MM.1S (cell line): ENCODE measurements around the gene OPTN.

Experiments used
- DNase-seq: peaks from one replicate; pipeline ENCODE4 v3.0.0-alpha.2; 2015
- H2AFZ ChIP-seq: fragments of 300-600 bp; sonication (generic); 2 replicates; pipeline ENCODE4 v1.6.0; 2016; ENCODE audit warnings: antibody characterized with exemption, low read length
- H3F3A ChIP-seq: fragments of 300-600 bp; sonication (generic); 2 replicates; pipeline ENCODE4 v1.6.1; 2016; ENCODE audit warnings: mild to moderate bottlenecking, antibody characterized with exemption, low read length, moderate library complexity, mixed read lengths; ENCODE audit not compliant: insufficient read depth
- H3K27ac ChIP-seq: fragments of 300-600 bp; sonication (generic); 2 replicates; pipeline ENCODE4 v1.5.1; 2016; ENCODE audit warnings: mild to moderate bottlenecking, low read length
- H3K27me3 ChIP-seq: fragments of 300-600 bp; sonication (generic); replicated peaks from 2 replicates; pipeline ENCODE4 v1.6.0; 2016; ENCODE audit warnings: low read length; ENCODE audit not compliant: insufficient read depth
- H3K36me3 ChIP-seq: fragments of 300-600 bp; sonication (generic); replicated peaks from 2 replicates; pipeline ENCODE4 v1.6.1; 2016; ENCODE audit warnings: mild to moderate bottlenecking, low read length, mixed read lengths; ENCODE audit not compliant: insufficient read depth
- H3K4me1 ChIP-seq: fragments of 300-600 bp; sonication (generic); 2 replicates; pipeline ENCODE4 v1.6.1; 2016; ENCODE audit warnings: low read length, mixed read lengths
- H3K4me2 ChIP-seq: fragments of 300-600 bp; sonication (generic); 2 replicates; pipeline ENCODE4 v1.6.0; 2016; ENCODE audit warnings: low read depth, low read length
- H3K4me3 ChIP-seq: fragments of 300-600 bp; sonication (generic); 2 replicates; pipeline ENCODE4 v1.5.1; 2016; ENCODE audit warnings: low read length, mixed read lengths
- H3K79me2 ChIP-seq: fragments of 300-600 bp; sonication (generic); 2 replicates; pipeline ENCODE4 v1.6.1; 2016; ENCODE audit warnings: mixed run types, low read length, mixed read lengths
- H3K9ac ChIP-seq: fragments of 300-600 bp; sonication (generic); 2 replicates; pipeline ENCODE4 v1.6.1; 2016; ENCODE audit warnings: low read length, mixed read lengths
- H3K9me2 ChIP-seq: fragments of 300-600 bp; sonication (generic); replicated peaks from 2 replicates; pipeline ENCODE4 v1.6.1; 2016; ENCODE audit warnings: mild to moderate bottlenecking, low read length, mixed read lengths; ENCODE audit not compliant: insufficient read depth
- H3K9me3 ChIP-seq: fragments of 300-600 bp; sonication (generic); replicated peaks from 2 replicates; pipeline ENCODE4 v1.6.1; 2016; ENCODE audit warnings: mild to moderate bottlenecking, low read length, mixed read lengths; ENCODE audit not compliant: insufficient read depth
- H4K20me1 ChIP-seq: fragments of 300-600 bp; sonication (generic); 2 replicates; pipeline ENCODE4 v1.6.1; 2016; ENCODE audit warnings: mild to moderate bottlenecking, low read length, moderate library complexity, mixed read lengths; ENCODE audit not compliant: insufficient read depth
- CTCF ChIP-seq: fragments of 300-600 bp; sonication (generic); IDR thresholded peaks from 2 replicates; pipeline ENCODE4 v1.5.1; 2016; ENCODE audit warnings: antibody characterized with exemption, low read length, mixed read lengths
- EZH2 ChIP-seq: fragments of 300-600 bp; sonication (generic); optimal IDR thresholded peaks from 2 replicates; pipeline ENCODE3; 2017; ENCODE audit warnings: low read depth, mild to moderate bottlenecking, antibody characterized with exemption, low read length, mixed read lengths
- EZH2phosphoT487 ChIP-seq: fragments of 300-600 bp; sonication (generic); IDR thresholded peaks from 2 replicates; pipeline ENCODE4 v1.6.1; 2018; ENCODE audit warnings: antibody characterized with exemption, low read length

The OPTN gene

GRCh38 chr10:13167568-13167967 is 67.6 kb downstream of the OPTN start:
- Histone ChIP-seq H4K20me1 (no peaks in the 10 kb centered on the region), H3K79me2 (peaks cover 58% of the 10 kb centered on the region), H3K9me2 (no peaks in the 10 kb centered on the region), H3K4me3 (no peak overlapping the region), H3K9ac (no peak overlapping the region), H3F3A (no peaks in the 10 kb centered on the region), H2AFZ (no peak overlapping the region), H3K27ac (no peak overlapping the region), H3K4me1 (peaks cover under 1% of the 10 kb centered on the region; the same call in 1 of the 2 replicates), H3K27me3 (no peaks in the 10 kb centered on the region), H3K4me2 (no peak overlapping the region), H3K36me3 (peaks cover 13% of the 10 kb centered on the region; the same call in 1 of the 2 replicates), H3K9me3 (no peaks in the 10 kb centered on the region)
- no peak for DNase-seq
- TF ChIP-seq EZH2phosphoT487 (no peak), EZH2 (no peak), CTCF (no peak)

- H3K79me2 ChIP-seq = peaks cover 48% of the 10 kb centered on the region
- TF ChIP-seq CTCF (no peak), EZH2phosphoT487 (no peak), EZH2 (no peak)
- H3K4me3 ChIP-seq = no peak overlapping the region
- H3K9ac ChIP-seq = no peak overlapping the region
- H3K9me3 ChIP-seq = no peaks in the 10 kb centered on the region
- no peak overlapping the region for H3K4me2 ChIP-seq
- no peaks in the 10 kb centered on the region for H3K27me3 ChIP-seq
- H3K4me1 ChIP-seq = no peaks in the 10 kb centered on the region
- H2AFZ ChIP-seq = no peak overlapping the region
- no peak overlapping the region for H3K27ac ChIP-seq
- no peaks in the 10 kb centered on the region for H3K9me2 ChIP-seq
- H3K36me3 ChIP-seq = peaks cover 13% of the 10 kb centered on the region; the same call in 1 of the 2 replicates
- H4K20me1 ChIP-seq = no peaks in the 10 kb centered on the region
- no peaks in the 10 kb centered on the region for H3F3A ChIP-seq
- DNase-seq = no peak
These were observed 68.8 kb downstream of the OPTN start for GRCh38 chr10:13168781-13169180.

GRCh38 chr10:13173616-13174015 is 73.7 kb downstream of the OPTN start:
- no peaks in the 10 kb centered on the region for H3K9me3 ChIP-seq
- H3K27ac ChIP-seq = no peak overlapping the region
- no peak for DNase-seq
- peaks cover 7% of the 10 kb centered on the region; the same call in 1 of the 2 replicates for H3K79me2 ChIP-seq
- H3K4me3 ChIP-seq = no peak overlapping the region
- no peaks in the 10 kb centered on the region for H3K4me1 ChIP-seq
- H3K4me2 ChIP-seq = no peak overlapping the region
- H2AFZ ChIP-seq = no peak overlapping the region
- H3K27me3 ChIP-seq = no peaks in the 10 kb centered on the region
- H4K20me1 ChIP-seq = no peaks in the 10 kb centered on the region
- H3F3A ChIP-seq = no peaks in the 10 kb centered on the region
- no peak for TF ChIP-seq CTCF
- TF ChIP-seq EZH2 = no peak
- TF ChIP-seq EZH2phosphoT487 = no peak
- H3K9me2 ChIP-seq = no peaks in the 10 kb centered on the region
- peaks cover 15% of the 10 kb centered on the region; the same call in 1 of the 2 replicates for H3K36me3 ChIP-seq
- H3K9ac ChIP-seq = no peak overlapping the region
